OCI-LY7 (cell line): Measurements from ENCODE around the gene KIF1A.

Source experiments
- EZH2phosphoT487 ChIP-seq: fragments of 200-600 bp; sonication (generic); IDR thresholded peaks from 2 replicates; pipeline ENCODE4 v1.6.1; 2018; ENCODE audit warnings: low read depth, borderline replicate concordance, mild to moderate bottlenecking, mixed run types, antibody characterized with exemption, low read length, moderate library complexity, mixed read lengths
- TF ChIP-seq, protein P1 (sequence below): fragments of 200-600 bp; sonication (generic); conservative IDR thresholded peaks from 2 replicates; pipeline ENCODE4 v1.5.1; 2014; ENCODE audit warnings: mild to moderate bottlenecking, antibody characterized with exemption, low read length, moderate library complexity, mixed read lengths

DNA sequence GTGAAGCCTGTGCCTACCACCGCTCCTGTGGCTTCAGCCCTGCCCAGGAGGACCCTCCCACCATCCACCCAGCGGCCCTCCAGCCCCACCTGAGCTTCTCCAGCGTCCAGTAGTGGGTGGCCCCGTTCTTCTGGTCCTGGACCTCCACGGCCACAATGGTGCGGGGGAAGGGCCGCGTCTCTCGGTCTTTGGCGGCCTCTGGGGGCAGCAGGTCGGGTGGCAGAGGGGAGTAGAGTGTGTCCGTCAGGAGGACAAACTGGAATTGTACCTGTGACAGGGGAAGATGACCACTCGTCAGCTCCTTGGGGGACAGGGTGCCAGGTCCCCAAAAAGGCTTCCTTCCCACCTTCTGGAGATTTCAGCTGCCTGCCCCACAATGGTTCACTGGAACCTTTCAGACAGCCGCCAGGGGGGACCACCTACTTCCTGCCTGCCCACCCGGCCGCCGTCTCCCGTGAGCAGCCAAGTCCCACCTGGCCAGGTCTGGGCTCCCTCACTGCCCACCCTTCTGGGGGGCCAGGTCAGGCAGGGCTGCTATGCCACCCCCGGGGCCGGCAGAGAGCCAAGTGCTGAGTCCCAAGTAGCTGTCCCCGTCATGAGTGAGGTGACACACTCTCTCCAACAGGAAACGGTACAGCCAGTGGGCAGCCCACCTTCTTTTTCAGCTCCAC, 59.3 kb downstream of the KIF1A start:
- TF ChIP-seq, protein P1, sequence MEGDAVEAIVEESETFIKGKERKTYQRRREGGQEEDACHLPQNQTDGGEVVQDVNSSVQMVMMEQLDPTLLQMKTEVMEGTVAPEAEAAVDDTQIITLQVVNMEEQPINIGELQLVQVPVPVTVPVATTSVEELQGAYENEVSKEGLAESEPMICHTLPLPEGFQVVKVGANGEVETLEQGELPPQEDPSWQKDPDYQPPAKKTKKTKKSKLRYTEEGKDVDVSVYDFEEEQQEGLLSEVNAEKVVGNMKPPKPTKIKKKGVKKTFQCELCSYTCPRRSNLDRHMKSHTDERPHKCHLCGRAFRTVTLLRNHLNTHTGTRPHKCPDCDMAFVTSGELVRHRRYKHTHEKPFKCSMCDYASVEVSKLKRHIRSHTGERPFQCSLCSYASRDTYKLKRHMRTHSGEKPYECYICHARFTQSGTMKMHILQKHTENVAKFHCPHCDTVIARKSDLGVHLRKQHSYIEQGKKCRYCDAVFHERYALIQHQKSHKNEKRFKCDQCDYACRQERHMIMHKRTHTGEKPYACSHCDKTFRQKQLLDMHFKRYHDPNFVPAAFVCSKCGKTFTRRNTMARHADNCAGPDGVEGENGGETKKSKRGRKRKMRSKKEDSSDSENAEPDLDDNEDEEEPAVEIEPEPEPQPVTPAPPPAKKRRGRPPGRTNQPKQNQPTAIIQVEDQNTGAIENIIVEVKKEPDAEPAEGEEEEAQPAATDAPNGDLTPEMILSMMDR = no peak
- no peak for TF ChIP-seq EZH2phosphoT487
